D721Med (cell line): ENCODE data around the gene IFI27.

Experiments used
- DNase-seq: peaks from one replicate; pipeline ENCODE4 v3.0.0; 2011; ENCODE audit warnings: low spot score; ENCODE audit not compliant: insufficient read length
- FAIRE-seq: peaks from 2 replicates; lab custom pipeline; 2011; peaks lifted over from hg19 to GRCh38; lab: Jason Lieb, UNC
- TF ChIP-seq, protein P1 (sequence below): IDR thresholded peaks from 2 replicates; pipeline ENCODE4 v1.5.1; 2012; ENCODE audit warnings: mild to moderate bottlenecking, control low read depth; ENCODE audit not compliant: insufficient read depth; ENCODE audit errors: missing control alignments

IFI27 gene

DNA sequence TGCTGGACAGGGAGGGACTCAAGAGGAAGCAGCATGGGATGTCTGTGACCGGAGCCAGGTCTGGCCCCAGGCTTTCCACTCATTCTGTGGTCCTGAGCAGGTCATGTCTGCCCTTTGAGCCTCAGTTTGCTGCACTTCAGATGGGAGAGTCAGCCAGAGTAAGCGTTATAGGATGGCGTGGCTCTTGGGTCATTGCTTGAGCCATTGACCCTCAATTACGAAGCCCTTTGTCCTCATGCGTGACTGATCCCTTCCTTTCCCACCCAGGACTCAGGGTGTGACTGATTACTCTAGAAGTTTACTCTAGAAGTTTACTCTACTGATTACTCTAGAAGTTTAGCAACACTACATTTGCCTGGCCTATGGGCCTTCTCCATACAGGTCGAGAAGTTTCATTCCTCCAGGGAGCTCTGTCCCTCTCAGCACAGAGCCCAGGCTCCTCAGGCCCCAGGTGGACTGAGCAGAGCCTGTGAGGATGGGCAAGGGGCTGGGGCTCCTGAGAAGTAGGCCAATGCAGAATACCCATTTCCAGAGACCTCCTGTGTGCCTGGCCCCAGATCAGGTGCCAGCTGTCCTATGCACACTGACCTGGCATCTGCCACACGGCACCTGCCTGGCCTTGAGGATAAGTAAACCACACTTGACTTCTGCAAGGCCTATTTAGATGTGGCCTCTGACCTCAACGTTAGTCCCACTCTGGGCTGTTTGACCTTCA, 7.6 kb upstream of the IFI27 start:
- FAIRE-seq, result no peak
- TF ChIP-seq, protein P1, sequence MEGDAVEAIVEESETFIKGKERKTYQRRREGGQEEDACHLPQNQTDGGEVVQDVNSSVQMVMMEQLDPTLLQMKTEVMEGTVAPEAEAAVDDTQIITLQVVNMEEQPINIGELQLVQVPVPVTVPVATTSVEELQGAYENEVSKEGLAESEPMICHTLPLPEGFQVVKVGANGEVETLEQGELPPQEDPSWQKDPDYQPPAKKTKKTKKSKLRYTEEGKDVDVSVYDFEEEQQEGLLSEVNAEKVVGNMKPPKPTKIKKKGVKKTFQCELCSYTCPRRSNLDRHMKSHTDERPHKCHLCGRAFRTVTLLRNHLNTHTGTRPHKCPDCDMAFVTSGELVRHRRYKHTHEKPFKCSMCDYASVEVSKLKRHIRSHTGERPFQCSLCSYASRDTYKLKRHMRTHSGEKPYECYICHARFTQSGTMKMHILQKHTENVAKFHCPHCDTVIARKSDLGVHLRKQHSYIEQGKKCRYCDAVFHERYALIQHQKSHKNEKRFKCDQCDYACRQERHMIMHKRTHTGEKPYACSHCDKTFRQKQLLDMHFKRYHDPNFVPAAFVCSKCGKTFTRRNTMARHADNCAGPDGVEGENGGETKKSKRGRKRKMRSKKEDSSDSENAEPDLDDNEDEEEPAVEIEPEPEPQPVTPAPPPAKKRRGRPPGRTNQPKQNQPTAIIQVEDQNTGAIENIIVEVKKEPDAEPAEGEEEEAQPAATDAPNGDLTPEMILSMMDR, result no peak

DNA sequence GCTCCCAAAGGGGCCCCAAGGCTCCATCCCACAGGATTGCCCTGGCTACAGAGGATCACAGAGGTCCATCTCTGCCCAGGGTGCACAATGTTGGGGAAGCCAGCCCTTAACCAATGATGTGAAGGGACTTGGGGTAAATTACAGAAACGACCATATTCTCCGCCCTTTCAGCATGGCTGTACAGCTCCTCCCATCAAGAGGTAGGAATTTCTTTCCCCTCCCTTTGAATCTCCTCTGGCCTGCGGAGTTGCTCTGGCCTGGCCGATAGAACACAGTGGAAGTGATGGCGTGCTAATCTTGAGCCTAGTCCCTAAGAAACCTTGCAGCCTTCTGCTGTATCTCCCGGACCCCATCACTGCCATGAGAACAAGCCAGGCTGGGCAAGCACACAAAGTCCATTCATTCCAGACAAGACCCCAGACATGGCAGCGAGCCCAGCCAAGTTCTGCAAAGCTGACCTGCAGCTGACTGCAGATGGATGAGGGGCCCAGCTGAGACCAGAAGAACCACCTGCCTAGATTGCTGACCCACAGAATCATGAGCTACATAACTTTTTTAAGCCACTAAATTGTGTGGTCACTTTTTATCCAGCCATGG, 6.9 kb upstream of the IFI27 start:
- DNase-seq (no peak), FAIRE-seq (no peak)
- TF ChIP-seq, protein P1, result no peak

More for the DNA sequence above, 7.6 kb upstream of the IFI27 start:
- DNase-seq, result no peak

DNA sequence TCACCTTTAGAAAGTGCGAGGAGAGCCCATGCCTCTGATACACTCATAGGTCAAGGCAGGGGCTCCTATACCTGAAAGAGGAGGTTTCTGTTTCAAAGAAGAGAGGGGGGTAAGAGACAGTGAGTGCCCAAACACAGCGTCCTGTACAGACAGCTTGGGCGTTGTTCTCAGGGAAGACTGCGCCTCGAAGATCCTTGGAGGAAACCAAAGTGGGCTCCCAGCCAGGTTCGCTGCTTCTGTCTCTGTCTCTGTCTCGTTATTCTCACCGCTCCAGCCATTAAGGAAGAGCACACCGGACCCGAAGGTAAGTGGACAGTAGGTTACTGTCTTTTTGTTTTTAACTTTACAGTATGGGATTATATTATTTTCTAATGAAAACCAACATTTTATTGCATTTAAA, 5.8 kb upstream of the IFI27 start:
- FAIRE-seq, result no peak
- DNase-seq, result no peak
- TF ChIP-seq, protein P1, result no peak

DNA sequence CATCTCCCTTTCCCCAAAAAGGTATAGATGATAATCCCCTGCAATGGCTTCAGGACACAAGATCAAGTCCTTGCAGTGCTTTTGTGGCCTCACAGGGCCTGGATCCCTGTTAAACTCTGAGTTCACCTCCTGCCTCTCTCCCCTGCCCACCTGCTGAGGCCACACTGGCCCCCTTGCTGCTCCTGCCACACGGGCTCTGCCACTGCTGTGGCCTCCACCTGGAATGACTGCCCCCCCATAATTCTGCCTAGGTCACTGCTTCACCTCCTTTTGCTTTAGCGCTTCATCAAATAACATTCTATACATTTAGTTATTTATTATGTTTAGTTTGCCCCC, 653 bp upstream of the IFI27 start:
- TF ChIP-seq, protein P1, result no peak
- FAIRE-seq (no peak), DNase-seq (no peak)

DNA sequence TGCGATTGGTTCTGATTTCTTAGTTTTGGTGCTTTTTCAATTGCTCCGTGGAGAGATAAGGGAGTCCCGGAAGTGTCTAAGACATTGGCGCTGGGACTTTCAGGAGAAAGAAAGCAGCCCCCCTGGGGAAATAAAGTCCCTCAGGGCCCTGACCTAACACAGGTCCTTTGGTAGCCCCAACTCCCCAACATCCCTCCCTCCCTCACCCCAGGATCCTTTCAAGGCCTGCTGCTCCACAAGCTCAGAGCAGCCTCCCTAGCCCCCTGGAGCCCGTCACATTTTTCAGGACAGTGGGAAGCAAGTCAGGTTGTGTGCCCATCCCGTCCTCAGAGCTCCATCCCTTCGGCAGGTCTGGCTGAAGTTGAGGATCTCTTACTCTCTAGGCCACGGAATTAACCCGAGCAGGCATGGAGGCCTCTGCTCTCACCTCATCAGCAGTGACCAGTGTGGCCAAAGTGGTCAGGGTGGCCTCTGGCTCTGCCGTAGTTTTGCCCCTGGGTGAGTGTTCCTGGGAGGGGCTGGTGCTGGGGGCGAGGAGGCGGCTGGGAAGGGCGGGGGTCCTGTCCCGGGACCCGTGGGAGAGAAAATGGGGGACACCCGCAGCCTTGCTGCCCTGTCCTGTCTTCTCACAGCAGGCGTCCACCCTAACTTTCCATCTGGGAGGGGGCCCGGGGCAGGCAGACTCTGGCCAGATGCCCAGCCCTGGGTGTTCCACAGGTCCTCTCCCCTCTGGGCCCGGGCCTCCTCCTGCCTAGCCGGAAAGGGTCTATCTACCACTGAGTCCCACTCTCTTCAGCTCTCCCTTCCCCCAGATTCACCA, 950 bp downstream of the IFI27 start:
- FAIRE-seq, result no peak
- TF ChIP-seq, protein P1, result no peak
- DNase-seq, result no peak

DNA sequence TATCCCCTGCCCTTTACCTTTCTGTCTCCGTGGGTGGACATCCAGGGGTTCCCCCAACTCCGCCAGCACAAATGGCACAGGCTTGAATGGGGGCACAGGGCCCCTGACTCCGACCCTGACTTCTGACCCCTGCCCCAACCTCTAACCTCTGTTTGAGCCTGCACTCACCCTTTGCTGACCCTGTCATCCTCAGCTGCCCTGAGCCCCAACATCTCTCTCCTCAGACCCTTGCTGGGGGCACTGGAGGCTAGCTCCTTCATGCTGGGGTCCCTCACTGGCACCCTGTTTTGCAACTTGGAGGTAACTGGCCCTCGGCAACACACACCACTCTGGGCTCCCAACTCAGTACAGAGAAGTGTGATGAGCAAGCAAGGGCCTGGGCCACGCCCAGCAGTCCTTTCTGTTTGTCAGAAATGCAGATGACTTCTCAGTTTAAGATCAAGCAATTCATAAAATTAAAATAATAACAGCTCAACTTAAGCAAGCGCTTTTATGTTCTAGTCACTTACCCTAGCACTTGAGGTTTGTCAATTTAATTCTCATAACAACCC, 2.1 kb downstream of the IFI27 start:
- no peak for DNase-seq
- FAIRE-seq, result no peak
- TF ChIP-seq, protein P1, result no peak
